ENCODE results near the gene CDH20.

CDH20 gene

DNA sequence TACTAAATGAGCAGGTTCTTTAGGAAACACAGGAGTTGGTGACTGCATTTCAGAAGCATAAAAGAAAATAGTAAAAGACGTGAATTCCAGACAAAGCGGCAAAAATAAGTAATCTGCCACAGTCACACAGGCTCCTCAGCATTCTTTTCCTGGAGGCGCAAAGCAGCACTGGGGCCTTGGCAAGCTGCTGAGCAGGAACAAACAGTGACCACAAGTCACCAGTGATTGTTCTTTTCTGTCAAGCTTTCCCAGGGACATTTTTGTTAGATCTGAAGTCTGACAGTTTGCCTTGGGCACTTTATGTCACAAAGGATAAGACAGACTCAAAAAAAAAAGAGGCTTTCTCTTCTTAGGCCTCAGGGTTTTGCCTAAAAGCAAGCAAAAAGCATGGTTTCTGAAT is 216.2 kb downstream of the CDH20 start:
- Histone ChIP-seq H3K9ac (ENCODE audit: insufficient read length) (no peak overlapping the region), H3K9me3 (ENCODE audit: low read depth, low read length) (no peaks in the 10 kb centered on the region), H3K4me3 (no peak overlapping the region), H3K27ac (no peak overlapping the region), H3K36me3 (ENCODE audit: insufficient read depth, low read length) (no peaks in the 10 kb centered on the region)
- no peak for DNase-seq (ENCODE audit: low read depth, low spot score)
- TF ChIP-seq FOXP2 (optimal IDR thresholded peaks at IDR 0.05; ENCODE audit: control extremely low read depth, extremely low read length, insufficient read depth) (no peak), EZH2 (IDR thresholded peaks at IDR 0.05) (no peak), POLR2AphosphoS5 (IDR thresholded peaks at IDR 0.05; ENCODE audit: borderline replicate concordance, low read depth, low read length) (no peak)

- no peak overlapping the region for H3K9ac ChIP-seq (ENCODE audit: insufficient read length)
- no peak for DNase-seq (ENCODE audit: low read depth, low spot score)
- no peaks in the 10 kb centered on the region for H3K36me3 ChIP-seq (ENCODE audit: insufficient read depth, low read length)
- no peak for TF ChIP-seq POLR2AphosphoS5 (IDR thresholded peaks at IDR 0.05; ENCODE audit: borderline replicate concordance, low read depth, low read length)
- no peak for TF ChIP-seq FOXP2 (optimal IDR thresholded peaks at IDR 0.05; ENCODE audit: control extremely low read depth, extremely low read length, insufficient read depth)
- no peak for TF ChIP-seq EZH2 (IDR thresholded peaks at IDR 0.05)
- no peak overlapping the region for H3K4me3 ChIP-seq
- H3K27ac ChIP-seq = no peak overlapping the region
- no peaks in the 10 kb centered on the region for H3K9me3 ChIP-seq (ENCODE audit: low read depth, low read length)
Measured at GRCh38 chr18:61549889-61550288, 216.7 kb downstream of the CDH20 start.

GRCh38 chr18:61551586-61551985 is 218.4 kb downstream of the CDH20 start:
- TF ChIP-seq FOXP2 (optimal IDR thresholded peaks at IDR 0.05; ENCODE audit: control extremely low read depth, extremely low read length, insufficient read depth) (no peak), EZH2 (IDR thresholded peaks at IDR 0.05) (no peak), POLR2AphosphoS5 (IDR thresholded peaks at IDR 0.05; ENCODE audit: borderline replicate concordance, low read depth, low read length) (no peak)
- Histone ChIP-seq H3K4me3 (no peak overlapping the region), H3K36me3 (ENCODE audit: insufficient read depth, low read length) (no peaks in the 10 kb centered on the region), H3K9me3 (ENCODE audit: low read depth, low read length) (no peaks in the 10 kb centered on the region), H3K27ac (no peak overlapping the region), H3K9ac (ENCODE audit: insufficient read length) (no peak overlapping the region)
- DNase-seq (ENCODE audit: low read depth, low spot score) = peak; percentile 80

GRCh38 chr18:61553045-61553659 is 219.9 kb downstream of the CDH20 start:
- Histone ChIP-seq H3K9me3 (ENCODE audit: low read depth, low read length) (no peaks in the 10 kb centered on the region), H3K36me3 (ENCODE audit: insufficient read depth, low read length) (no peaks in the 10 kb centered on the region), H3K4me3 (no peak overlapping the region), H3K9ac (ENCODE audit: insufficient read length) (no peak overlapping the region), H3K27ac (no peak overlapping the region)
- DNase-seq (ENCODE audit: low read depth, low spot score) = no peak
- TF ChIP-seq EZH2 (IDR thresholded peaks at IDR 0.05) (no peak), POLR2AphosphoS5 (IDR thresholded peaks at IDR 0.05; ENCODE audit: borderline replicate concordance, low read depth, low read length) (no peak), FOXP2 (optimal IDR thresholded peaks at IDR 0.05; ENCODE audit: control extremely low read depth, extremely low read length, insufficient read depth) (no peak)

DNA sequence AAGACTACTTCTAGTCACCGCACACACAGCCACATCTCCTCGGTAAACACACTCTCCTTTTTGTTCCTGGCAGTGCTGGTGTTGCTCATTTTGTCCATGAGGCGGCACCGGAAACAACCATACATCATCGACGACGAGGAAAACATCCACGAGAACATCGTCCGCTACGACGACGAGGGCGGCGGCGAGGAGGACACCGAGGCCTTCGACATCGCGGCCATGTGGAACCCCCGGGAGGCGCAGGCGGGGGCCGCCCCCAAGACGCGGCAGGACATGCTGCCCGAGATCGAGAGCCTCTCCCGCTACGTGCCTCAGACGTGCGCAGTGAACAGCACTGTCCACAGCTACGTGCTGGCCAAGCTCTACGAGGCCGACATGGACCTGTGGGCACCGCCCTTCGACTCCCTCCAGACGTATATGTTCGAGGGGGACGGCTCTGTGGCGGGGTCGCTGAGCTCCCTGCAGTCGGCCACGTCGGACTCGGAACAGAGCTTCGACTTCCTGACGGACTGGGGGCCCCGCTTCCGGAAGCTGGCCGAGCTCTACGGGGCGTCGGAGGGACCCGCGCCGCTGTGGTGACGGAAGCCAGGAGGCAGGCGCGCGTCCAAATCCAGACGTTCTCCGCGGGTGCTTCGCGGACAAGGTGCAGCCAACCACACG is 221.0 kb downstream of the CDH20 start:
- no peak for TF ChIP-seq EZH2 (IDR thresholded peaks at IDR 0.05)
- no peak for TF ChIP-seq FOXP2 (optimal IDR thresholded peaks at IDR 0.05; ENCODE audit: control extremely low read depth, extremely low read length, insufficient read depth)
- no peak for TF ChIP-seq POLR2AphosphoS5 (IDR thresholded peaks at IDR 0.05; ENCODE audit: borderline replicate concordance, low read depth, low read length)
- DNase-seq (ENCODE audit: low read depth, low spot score) = no peak
- Histone ChIP-seq H3K36me3 (ENCODE audit: insufficient read depth, low read length) (no peaks in the 10 kb centered on the region), H3K9ac (ENCODE audit: insufficient read length) (no peak overlapping the region), H3K9me3 (ENCODE audit: low read depth, low read length) (no peaks in the 10 kb centered on the region), H3K4me3 (no peak overlapping the region), H3K27ac (no peak overlapping the region)

- H3K9ac ChIP-seq (ENCODE audit: insufficient read length) = no peak overlapping the region
- TF ChIP-seq POLR2AphosphoS5 (IDR thresholded peaks at IDR 0.05; ENCODE audit: borderline replicate concordance, low read depth, low read length) = no peak
- TF ChIP-seq EZH2 (IDR thresholded peaks at IDR 0.05) = no peak
- TF ChIP-seq FOXP2 (optimal IDR thresholded peaks at IDR 0.05; ENCODE audit: control extremely low read depth, extremely low read length, insufficient read depth) = no peak
- H3K4me3 ChIP-seq = no peak overlapping the region
- no peak overlapping the region for H3K27ac ChIP-seq
- no peak for DNase-seq (ENCODE audit: low read depth, low spot score)
- H3K9me3 ChIP-seq (ENCODE audit: low read depth, low read length) = no peaks in the 10 kb centered on the region
- no peaks in the 10 kb centered on the region for H3K36me3 ChIP-seq (ENCODE audit: insufficient read depth, low read length)
Measured at GRCh38 chr18:61554946-61555361, 221.7 kb downstream of the CDH20 start.

GRCh38 chr18:61556316-61556715 is 223.1 kb downstream of the CDH20 start:
- Histone ChIP-seq H3K27ac (no peak overlapping the region), H3K4me3 (no peak overlapping the region), H3K36me3 (ENCODE audit: insufficient read depth, low read length) (no peaks in the 10 kb centered on the region), H3K9ac (ENCODE audit: insufficient read length) (no peak overlapping the region), H3K9me3 (ENCODE audit: low read depth, low read length) (no peaks in the 10 kb centered on the region)
- DNase-seq (ENCODE audit: low read depth, low spot score) = no peak
- TF ChIP-seq FOXP2 (optimal IDR thresholded peaks at IDR 0.05; ENCODE audit: control extremely low read depth, extremely low read length, insufficient read depth) = no peak
- TF ChIP-seq POLR2AphosphoS5 (IDR thresholded peaks at IDR 0.05; ENCODE audit: borderline replicate concordance, low read depth, low read length) = no peak
- TF ChIP-seq EZH2 (IDR thresholded peaks at IDR 0.05) = no peak

GRCh38 chr18:61556862-61557261 is 223.6 kb downstream of the CDH20 start:
- peak; percentile 76 for DNase-seq (ENCODE audit: low read depth, low spot score)
- H3K9ac ChIP-seq (ENCODE audit: insufficient read length) = no peak overlapping the region
- H3K9me3 ChIP-seq (ENCODE audit: low read depth, low read length) = no peaks in the 10 kb centered on the region
- H3K36me3 ChIP-seq (ENCODE audit: insufficient read depth, low read length) = no peaks in the 10 kb centered on the region
- no peak overlapping the region for H3K27ac ChIP-seq
- H3K4me3 ChIP-seq = no peak overlapping the region
- TF ChIP-seq FOXP2 (optimal IDR thresholded peaks at IDR 0.05; ENCODE audit: control extremely low read depth, extremely low read length, insufficient read depth) (no peak), POLR2AphosphoS5 (IDR thresholded peaks at IDR 0.05; ENCODE audit: borderline replicate concordance, low read depth, low read length) (no peak), EZH2 (IDR thresholded peaks at IDR 0.05) (no peak)

All from SK-N-MC (cell line).